ENCODE results near the gene GRM1.

DNA sequence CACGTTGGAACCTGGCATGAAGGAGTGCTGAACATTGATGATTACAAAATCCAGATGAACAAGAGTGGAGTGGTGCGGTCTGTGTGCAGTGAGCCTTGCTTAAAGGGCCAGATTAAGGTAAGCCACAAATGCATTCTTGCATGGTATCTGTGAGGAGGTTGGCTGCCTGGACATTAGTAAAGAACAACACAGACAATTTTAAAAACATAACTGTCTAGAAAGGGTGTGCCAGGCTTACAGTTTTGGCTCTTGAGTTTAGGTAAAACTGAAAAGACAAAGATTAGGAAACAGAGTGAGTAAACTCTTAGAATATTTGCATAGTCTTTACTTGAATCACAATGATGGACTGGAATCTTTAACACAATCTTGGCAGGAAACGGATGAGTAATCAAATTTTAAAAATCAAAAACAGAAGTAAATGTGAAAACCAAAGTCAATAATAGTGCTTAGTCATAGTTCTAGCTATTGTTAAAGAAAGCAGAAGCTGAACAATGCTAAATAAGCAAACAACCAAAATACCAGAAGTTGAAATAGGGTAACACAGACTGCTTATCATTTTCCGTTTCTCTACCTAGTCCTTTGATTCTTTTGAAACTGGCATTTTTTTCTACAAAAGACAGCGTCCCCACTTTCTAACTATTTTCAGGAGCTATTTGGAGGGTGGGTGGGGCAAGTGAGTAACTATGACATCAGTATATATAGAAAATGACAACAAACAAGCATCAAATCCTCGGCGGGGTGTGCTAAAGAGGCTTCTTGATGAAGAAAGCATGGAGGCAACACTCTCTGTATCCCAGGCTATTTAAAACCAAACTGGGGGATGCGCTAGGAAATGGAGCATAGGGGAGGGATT lies 328.9 kb downstream of the GRM1 start:
- TF ChIP-seq YY1 (IDR thresholded peaks at IDR 0.05; ENCODE audit: insufficient read depth, insufficient read length) (no peak), ZNF274 (IDR thresholded peaks at IDR 0.05; ENCODE audit: low read depth, low read length) (no peak), SUZ12 (IDR thresholded peaks at IDR 0.05; ENCODE audit: extremely low read depth, insufficient read depth, insufficient read length) (no peak)
